Muscle of arm (tissue), 12 donors: ENCODE data around the gene ANO3. TPM values are rescaled to one million over a fixed set of nuclear protein-coding genes. Genes with fewer than 3 reads are reported as not detected.

Experiments used
- DNase-seq: peaks from one replicate; pipeline ENCODE4 v3.0.0-alpha.2; 2013
- polyA plus RNA-seq, 12 donors: library from polyadenylated mRNA; unstranded; fragments of 120-200 nt; gene quantifications; one replicate each; pipeline ENCODE4 v1.2.1, GENCODE V29; 2013; ENCODE audit not compliant: insufficient read length in 12 of 12

Gene ANO3
- polyA plus RNA-seq, 12 donors = 0.07 to 0.80 (median 0.25) TPM; not detected in 2

DNA sequence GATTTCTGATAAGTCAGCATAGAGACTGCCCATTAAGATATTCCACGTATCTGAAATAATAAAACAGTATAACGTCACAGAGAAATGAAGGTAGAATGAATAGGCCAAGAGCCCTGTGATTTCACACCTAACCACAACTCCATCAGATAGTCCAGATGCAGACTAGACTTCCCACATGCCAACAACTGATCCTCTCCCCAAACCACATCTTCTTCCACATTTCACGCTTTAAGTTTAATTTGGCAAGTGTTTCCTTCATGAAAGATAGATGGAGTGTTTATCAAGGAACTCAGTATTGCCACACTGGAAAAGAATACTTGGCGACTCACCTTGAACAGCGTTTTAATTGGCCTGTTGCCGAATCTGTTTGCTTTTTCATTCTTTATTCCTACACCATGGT is 158.6 kb downstream of the ANO3 start:
- DNase-seq = no peak

DNA sequence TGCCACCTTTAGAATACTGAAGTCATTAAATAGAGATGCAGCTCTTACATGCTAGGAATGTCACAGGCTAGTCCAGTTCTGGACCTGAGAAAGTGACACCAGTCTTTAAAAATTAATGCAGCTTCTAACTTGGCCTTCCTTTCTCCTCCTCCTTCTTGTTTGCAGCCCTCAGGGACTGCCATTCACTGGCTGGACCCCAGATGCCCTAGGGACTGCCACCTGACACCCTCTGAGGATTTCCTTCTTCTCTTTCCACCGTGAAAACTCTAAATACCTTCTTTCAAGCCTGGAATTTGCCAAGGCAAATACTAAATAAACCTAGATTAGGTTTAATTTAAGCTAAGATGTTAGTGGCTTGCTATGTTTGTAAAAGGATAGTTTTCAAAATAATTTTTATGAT is 161.7 kb downstream of the ANO3 start:
- no peak for DNase-seq

DNA sequence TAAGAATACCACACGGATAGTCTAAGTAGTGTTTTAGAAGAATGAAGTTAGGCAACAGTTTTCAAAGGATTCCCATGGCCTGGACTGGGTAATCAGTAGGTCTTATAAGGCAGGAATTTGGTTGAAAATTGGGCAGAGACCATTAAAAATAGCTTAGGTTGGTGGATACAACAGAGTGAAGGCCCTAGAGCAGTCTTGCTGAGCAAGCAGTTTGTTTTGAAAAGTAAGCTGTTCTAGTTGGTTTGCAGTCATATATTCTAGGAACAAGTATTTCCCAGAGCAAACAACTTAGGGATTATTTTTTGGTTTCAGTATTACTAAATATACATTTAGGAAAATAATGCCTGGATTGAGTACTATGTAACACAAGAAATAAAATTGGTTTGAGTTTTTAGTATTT is 175.3 kb downstream of the ANO3 start:
- DNase-seq = no peak

DNA sequence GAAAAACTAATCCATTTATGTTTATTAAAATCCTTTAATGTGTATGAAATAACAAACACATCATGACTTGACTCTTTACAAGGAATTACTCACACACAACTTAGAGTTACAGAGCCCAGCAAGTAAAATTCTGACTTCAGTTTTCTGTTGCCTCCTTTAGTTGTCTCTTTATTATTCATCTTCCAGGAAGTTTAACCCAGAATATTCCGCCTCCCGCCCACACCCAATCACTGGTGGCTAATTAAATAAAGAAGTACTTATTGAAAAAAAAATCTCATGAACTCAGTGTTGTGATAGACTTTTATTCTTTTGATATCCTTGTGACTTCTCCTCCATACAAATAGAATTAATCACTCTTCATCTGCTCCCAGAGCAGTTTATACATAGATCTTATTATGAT is 178.2 kb downstream of the ANO3 start:
- DNase-seq = no peak

DNA sequence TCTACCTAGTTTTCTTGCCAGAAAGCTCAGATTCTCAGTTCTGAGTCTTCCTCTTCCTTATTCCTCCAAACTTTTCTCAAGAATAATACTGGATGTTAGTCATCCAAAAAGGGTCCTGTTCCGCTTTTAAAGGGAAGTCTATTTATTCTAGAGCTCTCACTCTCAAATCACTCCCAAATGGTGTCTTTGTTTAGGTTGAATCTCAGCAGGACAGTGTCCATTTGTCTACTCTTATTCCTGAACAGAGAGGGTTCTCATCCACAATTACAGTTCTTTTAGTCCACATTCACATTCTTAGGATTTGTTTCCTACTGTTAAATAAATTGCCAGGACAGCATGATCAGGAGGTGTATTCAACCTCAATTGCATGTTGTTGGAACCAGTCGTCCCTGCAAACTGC is 178.8 kb downstream of the ANO3 start:
- DNase-seq = no peak

DNA sequence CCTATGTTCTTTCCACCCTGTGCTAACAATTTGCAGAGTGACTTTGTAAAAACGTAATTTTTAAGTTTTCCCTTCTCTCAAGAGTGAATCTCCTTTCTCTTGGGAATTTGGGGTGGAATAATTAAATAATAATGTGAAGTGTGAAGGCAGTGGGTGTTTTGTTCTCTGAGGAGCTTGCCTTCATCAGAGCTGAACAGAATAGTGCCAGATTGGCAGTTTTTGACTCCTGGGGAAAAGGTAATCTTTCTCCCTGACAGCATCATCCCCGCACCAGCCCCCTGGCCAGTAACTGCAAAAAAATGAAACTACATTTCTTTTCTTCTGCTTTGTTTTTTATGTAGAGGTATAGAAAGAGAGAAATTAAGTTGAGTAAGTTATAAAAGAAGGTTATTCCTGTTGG is 180.3 kb downstream of the ANO3 start:
- no peak for DNase-seq

DNA sequence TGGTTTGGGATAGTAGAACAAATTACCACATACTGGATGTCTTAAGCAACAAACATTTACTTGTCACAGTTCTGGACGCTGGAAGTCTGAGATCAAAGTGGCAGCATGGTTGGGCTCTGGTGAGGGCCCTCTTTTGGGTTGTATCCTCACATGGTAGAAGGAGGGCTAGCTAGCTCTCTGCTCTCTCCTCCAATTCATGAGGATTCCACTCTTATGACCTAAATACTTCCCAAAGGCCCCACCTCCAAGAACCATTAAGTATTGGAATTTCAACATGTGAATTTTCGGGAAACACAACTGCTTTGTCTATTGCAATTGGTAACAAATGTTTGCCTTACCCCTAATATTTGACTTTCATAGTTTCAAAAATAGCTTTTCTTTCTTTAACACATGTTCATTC is 187.5 kb downstream of the ANO3 start:
- no peak for DNase-seq

DNA sequence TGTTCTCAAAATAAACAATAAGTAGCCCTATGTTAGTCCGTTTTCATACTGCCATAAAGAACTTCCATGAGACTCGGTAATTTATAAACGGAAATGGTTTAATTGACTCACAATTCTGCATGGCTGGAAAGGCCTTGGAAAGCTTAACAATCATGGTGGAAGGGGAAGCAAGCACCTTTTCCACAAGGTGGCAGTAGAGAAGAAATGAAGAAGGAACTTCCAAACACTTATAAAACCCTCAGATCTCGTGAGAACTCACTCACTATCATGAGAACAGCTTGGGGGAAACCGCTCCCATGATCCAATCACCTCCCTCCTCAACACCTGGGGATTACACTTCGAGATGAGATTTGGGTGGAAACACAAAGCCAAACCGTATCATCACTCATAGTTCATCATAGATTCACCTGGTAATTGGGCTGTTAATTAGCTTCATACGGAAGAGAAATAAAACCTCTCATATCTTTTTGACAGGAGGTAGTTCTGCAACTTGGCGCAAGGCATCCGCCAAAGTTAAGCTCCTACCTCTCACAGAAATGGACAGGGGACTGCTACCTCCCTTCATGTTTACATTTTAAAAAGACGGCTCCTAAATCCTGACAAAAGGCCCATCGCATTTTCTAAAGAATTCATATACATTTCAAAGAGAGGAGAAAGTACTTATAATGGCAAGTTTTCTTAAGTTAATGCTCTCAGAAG is 191.1 kb downstream of the ANO3 start:
- no peak for DNase-seq

DNA sequence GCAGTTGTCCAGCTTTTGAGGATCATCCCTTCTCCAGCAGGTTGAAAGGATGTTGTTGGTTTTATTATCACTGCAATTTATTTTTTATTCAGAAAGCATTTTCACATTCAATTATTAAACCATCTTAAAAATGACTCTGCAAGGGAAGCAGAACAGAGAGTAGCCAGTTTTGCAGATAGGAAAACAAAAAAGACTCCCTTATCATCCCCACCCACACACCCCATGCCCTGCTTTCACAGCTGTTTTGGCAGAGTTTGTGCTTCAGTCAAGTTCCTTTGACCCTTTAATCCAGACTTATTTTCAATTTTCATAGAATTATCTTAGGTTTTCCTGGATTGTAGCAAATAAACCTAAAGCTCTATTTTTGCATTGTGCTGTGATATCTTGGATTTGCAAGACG is 195.8 kb downstream of the ANO3 start:
- DNase-seq = no peak

DNA sequence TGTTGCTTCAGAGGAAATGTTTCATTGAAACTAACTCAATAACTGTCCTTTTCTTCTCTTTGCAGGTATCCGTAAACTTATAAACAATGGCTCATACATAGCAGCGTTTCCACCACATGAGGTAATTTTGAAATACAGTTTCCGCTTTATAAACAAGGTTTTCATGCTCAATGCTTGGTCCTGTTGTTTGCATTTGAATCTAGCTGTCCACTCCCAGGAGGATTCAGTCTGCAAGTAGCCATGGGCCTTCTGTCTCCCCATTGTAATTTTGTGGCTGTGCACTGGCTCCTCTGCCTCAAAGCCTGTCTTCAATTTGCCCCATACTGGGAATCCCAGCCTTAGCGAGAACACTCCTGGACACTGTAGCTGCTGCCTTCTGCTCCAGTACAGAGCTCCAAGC is 205.4 kb downstream of the ANO3 start:
- no peak for DNase-seq

DNA sequence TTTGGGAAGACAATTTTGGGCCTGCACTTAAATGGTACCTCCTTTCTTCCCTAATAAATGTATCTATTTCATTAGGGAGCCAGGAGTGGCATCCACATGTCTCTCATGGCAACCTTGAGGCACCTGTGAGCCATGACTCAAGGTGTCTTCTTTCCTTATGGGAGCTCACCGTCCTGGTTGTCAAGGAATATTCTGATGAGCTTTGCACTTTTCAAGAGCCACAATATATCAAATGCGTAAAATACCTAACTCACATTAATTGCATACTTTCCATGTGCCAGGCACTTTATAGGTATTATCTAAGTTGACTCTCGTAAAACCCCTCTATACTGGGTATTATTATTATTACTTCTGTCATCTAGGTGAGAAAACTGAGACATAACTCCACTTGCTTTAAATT is 207.6 kb downstream of the ANO3 start:
- no peak for DNase-seq

DNA sequence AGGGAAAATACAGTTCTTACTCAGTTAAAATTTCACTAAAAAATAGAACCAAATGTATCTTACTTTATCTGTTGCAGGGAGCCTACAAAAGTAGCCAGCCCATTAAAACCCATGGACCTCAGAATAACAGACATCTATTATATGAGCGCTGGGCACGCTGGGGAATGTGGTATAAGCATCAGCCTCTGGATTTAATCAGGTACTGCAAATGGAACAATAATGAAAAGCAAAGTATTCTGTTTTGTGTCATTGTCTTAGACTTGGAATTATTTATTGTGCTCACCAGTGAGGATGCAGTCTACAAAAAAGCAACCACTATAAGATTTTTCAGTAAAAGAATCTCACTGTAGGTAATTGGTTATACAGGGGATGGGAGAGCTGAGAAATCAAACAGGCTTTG is 209.9 kb downstream of the ANO3 start:
- DNase-seq = no peak

DNA sequence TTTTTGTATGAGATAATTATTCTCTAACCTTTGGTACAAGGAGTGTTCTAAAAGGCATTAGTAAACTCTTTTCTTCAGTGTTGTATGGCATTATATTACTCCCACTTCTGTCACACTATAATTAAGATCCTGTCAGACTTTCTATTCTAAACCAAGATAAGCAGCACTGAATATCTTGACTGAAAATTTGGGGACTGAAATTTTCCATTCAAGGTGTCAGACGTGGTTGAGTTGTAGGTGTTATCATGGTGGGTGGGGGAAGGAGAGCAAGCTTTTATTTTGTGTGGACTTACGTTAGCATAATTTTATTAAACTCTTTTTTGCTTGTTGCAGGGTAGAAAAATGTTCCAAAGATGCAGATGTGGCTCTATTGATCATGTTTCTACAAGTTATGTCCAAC is 217.2 kb downstream of the ANO3 start:
- DNase-seq = no peak

DNA sequence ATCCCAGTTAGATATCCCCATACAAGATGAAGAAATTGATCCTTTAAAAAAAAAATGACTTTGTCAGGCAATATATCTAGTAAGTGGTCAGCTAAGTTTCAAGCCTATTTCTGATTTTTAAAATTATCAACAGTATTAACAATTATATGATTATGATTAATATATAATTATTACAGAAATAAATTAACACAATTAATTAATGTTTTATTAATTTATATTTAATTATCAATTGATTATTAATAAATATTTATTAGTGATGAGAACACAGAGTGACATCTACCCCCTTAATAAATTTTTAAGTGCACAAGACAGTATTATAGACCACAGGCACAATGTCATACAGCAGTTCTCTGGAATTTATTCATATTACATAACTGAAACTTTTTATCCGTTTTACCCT is 218.1 kb downstream of the ANO3 start:
- no peak for DNase-seq

DNA sequence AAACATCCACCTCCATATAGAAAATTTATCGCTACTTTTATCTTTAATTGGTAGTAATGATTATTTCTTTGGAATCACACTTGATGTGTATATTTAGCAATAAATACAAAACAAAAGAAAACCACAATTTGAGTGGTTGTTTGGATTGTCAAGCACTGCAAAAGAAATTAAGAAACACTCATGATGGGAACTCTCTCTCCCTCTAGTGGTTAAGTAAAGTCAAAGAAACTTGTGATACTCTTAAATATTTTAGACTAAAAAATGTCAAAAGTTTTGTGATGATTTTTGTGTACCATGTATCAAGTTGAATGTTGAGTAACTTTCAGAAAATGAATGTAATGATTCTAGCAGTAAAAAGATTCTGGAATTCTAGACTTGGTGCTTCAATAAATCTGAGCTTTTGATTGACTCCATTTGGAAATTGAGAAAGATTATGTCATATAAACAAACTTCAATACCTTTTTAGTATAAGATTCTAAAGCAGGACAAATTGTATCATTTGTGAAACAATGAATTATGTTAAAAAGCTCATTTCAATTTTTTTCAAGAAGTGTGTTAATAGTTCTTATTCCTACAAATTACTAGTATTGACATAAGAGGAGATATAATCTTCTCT is 219.4 kb downstream of the ANO3 start:
- no peak for DNase-seq

DNA sequence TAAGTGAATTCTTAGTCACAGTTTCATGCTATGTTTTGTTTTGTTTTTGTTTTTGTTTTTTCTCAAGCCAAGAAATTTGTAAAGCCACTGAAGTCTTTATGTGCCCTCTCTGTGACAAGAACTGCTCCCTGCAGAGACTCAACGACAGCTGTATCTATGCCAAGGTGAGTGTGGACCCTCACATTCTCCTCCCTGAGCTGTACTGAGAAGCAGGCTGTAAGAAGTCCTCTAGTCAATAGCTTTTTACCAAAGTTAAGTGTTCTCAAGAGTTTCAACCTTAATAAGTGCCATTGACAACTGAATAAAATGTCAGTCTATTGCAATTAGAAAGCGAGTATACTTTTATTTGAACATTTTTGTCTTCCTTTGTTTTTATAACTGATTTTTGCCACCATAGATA is 221.3 kb downstream of the ANO3 start:
- DNase-seq = no peak

DNA sequence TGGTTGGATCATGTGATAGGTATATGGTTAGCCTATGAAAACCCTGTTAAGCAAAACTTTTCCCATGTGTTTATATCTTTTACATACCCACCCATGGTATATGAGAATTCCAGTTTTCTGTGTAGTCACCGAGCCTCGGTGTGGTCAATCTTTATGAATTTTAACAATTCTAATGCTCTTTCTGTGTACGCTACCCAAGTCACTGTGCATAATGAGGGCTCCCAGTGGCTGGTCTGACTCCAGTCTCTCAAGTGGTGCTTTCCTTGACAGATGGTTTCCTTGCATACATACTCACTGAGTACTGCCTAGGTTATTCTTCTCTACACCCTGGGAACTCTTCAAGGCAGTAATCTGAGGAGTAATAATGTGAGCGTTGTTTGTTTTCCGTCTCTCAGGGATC is 222.5 kb downstream of the ANO3 start:
- DNase-seq = no peak

DNA sequence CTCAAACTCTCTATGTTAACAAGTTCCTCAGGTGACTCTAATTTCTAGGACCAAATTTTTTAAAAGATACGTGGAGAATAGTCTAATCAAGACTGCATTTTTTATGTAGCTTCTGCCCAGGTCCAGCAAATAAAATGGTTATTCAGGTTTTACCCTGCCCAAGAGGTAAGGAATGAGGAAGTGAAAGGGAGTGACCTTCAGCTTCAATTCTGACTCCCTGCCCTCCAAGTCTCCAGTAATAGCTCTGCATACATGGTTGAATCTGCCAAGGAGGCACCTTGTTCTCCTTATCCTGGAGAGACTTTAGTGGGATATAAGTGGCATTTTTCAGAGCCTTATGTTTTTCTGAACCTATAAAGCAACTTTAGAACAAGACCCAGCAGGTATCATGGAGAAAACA is 224.7 kb downstream of the ANO3 start:
- DNase-seq = no peak

DNA sequence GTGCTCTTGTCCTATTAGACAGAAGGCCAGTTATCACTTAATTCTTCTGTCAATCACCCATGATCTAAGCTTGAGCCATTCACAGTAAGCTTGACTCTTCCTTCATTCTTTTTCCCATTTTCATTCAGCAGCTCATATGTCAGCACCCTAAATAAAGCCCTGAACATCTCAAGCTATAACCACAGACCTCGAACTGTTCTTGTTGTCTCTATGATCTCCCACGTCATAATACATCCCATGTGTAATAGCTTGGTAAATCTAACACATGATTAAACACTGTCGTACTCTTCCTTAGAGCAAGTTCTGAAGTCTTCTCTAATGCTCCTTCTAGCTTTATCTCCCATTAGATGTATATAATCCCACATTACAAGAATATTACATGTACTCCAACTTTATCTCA is 225.7 kb downstream of the ANO3 start:
- DNase-seq = no peak

DNA sequence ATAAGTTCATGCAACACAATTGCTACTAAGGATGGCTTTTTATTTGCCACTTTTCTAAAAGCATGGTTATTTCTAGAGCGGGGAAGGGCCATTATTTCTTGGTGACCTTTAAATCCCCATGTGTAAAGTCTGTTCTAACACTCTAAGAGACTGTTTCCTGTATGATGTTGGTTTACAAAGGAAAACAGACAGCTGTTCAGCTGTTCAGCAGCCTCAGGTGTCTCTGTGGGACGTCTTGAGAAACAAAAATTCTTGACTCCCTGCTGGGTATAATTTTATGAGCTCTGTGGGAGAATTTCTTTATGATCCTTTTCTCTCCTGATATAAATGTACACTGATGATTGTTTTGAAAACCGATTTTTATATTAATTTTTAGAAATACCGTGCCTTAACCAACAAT is 226.3 kb downstream of the ANO3 start:
- no peak for DNase-seq

DNA sequence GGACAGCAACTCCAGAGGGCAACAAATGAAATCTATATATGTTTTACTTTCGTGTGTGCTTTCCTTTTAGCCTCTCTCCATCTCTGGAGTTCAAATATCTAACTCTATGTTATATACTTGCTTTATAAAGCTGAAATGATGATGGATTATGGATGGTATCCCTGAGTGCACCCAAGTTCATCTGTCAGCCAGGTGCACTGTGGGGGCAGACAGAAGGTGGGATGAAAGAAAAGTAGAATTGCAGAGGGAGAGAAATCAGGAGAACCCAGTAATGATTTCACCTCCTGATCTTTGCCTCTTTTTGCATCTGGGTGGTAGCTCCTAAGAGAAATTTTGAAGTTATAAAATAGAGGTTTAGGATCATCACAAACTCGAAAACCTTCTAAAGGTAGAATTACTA is 237.7 kb downstream of the ANO3 start:
- DNase-seq = no peak

DNA sequence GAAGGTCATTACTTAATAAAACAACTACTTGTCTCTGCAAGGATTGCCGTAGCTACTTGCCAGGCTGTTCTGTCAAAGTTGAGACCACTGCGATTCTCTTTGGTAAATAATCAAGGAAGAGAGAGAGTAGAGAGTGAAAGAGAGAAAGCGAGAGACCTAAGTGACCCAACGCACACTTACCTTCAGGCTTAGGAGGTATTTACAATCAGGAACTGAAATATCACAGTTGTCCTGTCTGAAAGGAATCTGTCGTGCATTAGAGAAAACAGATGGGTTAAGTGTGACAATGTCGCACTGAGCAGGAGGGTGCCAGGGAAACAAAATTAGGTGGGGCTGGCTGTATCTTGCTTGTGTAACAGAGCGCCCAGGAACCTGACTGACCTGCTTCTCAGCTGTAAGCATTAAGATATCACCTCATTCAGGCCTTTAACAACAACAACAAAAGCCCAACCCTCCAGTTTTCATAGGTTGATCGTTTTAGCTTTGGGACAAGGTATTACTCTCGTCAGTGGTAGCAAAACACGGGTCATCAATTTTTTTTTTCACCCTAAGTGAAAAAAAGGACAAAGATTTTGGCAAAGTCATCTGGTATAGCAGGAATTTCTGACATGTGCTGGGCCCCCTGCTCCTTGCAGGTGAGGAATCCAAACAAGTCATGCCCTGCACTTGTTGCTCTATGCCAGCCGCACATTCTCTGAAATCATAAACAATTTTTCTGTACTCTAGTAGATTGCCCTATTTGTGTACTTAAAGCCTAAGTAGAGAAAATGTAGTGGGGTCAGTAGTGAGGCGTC is 240.1 kb downstream of the ANO3 start, which contains the start of gene MUC15:
Gene MUC15, minus strand, starts transcription at position 403 of the 794 bp plus-strand sequence. CDS start 5,169 bp downstream, outside the sequence.
- DNase-seq = no peak

DNA sequence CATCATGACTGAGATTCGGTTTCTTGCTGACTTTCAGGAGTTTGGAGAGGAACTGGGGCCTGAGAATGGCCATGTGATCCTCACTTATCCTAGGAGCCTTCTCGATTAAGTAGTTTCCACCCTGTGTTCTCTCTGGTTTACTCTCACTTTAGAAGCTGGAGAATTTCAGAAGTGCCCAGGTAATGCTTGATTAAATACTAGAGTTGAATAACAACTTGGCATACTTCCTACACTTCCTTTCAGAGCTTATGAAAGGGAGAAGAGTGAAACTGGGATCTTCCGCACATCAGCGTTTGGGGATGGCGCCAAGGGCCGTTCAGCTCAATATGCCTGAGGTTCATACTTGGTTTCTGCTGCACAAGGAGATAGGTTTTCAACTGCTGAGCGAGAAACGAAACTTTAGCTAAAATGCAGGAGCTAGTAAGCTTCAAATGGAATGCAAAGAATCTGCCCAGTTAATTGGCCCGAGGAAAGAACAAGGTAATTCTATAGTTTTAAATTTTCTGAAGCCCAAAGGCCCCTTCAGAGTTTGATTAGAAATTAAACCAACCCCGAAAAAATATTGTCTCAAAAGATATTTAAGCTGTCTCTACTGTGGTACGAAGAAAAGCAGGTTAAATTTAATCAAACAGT is 241.0 kb downstream of the ANO3 start:
- DNase-seq = no peak
